Measurements from ENCODE around the gene C1RL. TPM values are rescaled to one million over a fixed set of nuclear protein-coding genes. Genes with fewer than 3 reads are reported as not detected.

The C1RL gene, protein sequence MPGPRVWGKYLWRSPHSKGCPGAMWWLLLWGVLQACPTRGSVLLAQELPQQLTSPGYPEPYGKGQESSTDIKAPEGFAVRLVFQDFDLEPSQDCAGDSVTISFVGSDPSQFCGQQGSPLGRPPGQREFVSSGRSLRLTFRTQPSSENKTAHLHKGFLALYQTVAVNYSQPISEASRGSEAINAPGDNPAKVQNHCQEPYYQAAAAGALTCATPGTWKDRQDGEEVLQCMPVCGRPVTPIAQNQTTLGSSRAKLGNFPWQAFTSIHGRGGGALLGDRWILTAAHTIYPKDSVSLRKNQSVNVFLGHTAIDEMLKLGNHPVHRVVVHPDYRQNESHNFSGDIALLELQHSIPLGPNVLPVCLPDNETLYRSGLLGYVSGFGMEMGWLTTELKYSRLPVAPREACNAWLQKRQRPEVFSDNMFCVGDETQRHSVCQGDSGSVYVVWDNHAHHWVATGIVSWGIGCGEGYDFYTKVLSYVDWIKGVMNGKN
- 100 to 1,000 TPM in 2 of 4 donors, 10 to 100 TPM in 2; 85.9 to 126 (median 107) TPM for total RNA-seq

DNA sequence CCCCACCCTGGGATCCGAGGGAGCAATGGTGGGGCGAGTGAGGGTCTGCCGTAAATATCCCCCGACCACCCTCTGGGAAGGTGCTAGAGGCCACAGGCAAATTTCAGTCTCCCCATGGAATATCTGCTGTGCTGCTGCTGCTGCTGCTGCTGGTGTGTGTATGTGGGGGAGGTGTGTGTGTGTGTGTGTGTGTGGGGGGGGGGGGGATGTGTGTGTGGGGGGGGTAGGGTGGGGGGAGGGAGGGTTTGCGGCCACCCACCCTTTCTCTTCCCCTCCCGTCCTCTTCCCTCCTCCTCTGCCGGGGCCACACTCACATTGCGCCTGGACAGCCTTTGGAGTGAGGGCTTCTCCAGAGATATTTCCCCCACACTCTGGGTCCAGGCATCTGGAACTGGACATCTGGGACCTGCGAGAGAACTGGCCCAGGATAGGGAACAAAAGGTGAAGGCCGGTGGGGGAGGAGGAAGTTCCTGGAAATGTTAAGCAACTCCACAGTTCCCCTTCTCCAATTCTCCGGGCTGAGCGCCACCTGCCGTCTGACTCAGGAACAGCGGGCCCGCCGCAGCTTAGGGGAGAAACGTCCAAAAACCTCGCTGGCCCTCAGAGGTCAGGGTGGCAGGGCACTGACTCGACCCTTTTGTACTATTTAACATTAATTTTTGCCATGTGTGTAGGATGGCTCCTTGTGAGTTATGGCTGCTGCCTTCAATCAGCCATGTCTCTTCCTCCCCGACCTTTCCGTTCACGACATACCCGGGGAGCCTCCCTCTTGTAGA is at the start of gene C1RL:
Gene C1RL (minus strand): TSS at position 419 of the 776 bp plus-strand sequence. CDS start 34 bp downstream, at position 385.
- TF ChIP-seq, protein P1, sequence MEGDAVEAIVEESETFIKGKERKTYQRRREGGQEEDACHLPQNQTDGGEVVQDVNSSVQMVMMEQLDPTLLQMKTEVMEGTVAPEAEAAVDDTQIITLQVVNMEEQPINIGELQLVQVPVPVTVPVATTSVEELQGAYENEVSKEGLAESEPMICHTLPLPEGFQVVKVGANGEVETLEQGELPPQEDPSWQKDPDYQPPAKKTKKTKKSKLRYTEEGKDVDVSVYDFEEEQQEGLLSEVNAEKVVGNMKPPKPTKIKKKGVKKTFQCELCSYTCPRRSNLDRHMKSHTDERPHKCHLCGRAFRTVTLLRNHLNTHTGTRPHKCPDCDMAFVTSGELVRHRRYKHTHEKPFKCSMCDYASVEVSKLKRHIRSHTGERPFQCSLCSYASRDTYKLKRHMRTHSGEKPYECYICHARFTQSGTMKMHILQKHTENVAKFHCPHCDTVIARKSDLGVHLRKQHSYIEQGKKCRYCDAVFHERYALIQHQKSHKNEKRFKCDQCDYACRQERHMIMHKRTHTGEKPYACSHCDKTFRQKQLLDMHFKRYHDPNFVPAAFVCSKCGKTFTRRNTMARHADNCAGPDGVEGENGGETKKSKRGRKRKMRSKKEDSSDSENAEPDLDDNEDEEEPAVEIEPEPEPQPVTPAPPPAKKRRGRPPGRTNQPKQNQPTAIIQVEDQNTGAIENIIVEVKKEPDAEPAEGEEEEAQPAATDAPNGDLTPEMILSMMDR (IDR thresholded peaks at IDR 0.05) = peak in 2 of 3 donors; percentile 83 to 96
- DNase-seq (ENCODE audit: low spot score) (peak; percentile 100), ATAC-seq (ENCODE audit: low FRiP score) (peak; percentile 72)

DNA sequence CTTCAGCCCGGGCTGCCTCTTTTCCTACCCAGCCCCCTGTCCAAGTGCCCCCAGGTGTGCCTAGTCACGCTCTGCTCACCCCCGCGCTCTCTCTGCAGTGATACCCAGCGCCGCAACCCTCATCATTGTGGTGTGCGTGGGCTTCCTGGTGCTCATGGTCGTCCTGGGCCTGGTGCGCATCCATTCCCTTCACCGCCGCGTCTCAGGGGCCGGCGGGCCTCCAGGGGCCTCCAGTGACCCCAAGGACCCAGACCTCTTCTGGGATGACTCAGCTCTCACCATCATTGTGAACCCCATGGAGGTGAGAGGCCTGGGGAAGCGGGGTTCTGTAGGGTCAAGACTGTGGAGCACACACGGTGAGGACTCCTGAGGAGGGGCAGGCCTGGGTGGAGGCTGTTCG is 48.4 kb upstream of the C1RL start:
- TF ChIP-seq, protein P1 (IDR thresholded peaks at IDR 0.05) = no peak
- DNase-seq (ENCODE audit: low spot score) (no peak), ATAC-seq (ENCODE audit: low FRiP score) (no peak)

DNA sequence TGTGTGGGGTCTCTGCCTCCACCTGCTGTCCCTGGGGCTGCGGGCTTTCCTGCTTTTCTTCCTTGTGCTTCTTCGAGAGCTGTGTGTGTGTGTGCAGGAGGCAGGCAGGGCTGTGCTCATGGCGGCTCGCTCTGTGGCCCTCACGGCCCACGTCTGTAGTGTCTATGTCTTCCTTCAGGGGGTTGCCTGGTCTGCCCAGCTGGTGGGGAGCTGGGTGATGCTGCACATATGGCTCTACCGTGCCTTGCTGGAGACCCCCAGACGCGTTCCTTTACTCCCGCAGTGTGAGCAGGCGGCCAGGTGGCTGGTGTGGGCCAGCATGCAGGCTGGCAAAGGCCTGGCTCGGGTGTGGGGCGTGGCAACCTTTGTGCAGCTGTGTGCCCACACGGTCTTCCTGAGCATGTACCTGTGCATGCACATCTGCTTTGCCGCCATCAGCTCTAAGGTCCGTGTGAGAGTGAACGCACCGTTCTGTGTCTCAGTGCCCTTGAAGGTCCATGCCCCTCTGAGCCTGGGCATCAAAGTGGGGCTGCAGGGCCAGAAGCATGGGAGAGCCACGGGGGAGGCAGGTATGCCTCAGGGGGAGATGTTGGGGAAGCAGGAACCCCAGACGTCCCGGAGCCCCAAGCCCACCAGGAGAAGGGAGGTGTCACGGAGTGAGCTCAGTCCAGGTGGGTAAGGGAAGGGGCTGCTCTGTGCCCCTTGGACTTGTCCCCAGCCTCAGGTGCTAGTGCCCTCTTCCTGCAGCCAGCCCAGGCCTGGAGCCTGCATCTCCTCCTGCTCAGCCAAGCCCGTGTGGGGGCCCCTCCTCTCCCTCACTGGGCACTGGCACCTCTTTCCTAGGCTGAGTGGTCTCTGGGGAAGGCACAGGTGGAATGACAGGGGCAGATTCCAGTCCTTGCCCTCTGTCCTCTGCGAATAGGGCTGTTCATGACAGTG is 47.5 kb upstream of the C1RL start:
- DNase-seq (ENCODE audit: low spot score) (no peak), ATAC-seq (ENCODE audit: low FRiP score) (no peak)
- TF ChIP-seq, protein P1 (IDR thresholded peaks at IDR 0.05) = no peak

DNA sequence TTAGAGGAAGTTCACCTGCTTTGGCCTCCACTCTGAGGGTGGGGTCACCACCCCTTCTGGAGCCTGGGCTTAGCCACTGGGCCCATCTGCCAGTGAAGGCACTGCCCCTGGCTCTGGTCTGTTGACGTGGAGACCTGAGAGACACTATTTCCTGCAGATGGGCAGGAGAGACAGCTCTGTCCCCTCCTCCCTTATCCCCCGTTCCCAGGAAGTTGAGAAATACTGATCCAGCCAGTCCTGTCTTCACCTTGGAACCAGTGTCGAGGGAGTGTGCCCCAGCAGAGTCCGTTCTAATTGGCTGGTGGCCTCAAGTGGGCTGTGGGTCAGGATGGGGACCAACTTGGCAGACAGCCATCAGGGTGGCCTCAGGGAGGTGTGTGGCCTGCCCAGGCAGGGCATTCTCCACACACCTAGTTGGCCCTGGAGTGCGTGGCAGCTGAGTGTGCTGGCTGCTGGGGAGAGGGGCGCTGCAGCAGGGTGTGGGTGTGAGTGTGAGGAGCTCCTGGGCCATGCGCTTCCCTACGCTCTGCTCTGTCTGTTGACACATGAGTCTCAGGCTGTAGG is 46.5 kb upstream of the C1RL start:
- ATAC-seq (ENCODE audit: low FRiP score) (no peak), DNase-seq (ENCODE audit: low spot score) (no peak)
- TF ChIP-seq, protein P1 (IDR thresholded peaks at IDR 0.05) = no peak

DNA sequence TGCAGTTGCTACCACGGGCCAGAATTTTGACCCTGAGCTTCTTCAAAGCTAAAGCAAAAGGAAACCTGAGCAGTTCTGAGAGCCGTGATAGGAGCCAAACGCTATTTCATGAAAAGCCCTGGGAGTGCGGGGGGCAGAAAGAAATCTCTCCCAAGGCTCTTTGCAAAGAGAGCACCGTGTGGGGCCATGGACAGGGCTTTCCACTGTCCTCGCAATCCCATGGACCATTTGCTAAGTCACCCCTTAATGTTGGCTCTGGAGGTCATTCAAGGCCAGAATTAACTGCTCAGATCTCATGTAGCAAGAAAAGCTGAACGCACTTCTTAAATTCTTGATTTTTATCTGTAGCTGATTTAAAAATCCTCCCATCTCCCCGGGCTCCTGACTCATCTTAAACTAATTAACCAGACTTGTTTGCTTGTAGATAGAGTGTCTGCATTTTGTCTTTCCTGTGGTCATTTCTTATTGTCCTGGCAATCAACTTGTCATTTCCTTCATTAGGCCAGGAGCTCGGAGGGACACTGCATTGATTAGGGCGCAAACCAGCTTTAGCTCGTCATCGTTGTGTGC is 46.0 kb upstream of the C1RL start:
- ATAC-seq (ENCODE audit: low FRiP score) (no peak), DNase-seq (ENCODE audit: low spot score) (no peak)
- TF ChIP-seq, protein P1 (IDR thresholded peaks at IDR 0.05) = no peak

DNA sequence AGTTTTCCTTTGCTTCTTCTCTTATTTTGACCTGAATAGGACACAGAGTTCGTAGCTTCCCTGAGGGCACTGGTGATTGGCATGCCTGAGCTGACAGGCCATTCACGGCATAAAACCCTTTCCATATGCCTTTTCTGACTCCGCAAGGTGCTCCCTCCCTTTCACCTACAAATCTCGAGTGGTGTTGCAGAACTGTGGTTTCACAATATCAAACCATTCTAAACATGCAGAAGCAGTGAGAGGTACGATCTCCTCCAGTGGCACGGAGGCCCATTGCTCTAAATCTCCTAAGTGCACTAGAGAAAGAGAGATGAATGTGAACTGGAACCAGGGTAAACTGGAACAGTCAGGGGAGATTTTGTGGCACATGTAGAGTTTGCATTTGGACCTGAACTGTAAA is 45.0 kb upstream of the C1RL start:
- ATAC-seq (ENCODE audit: low FRiP score) (no peak), DNase-seq (ENCODE audit: low spot score) (no peak)
- TF ChIP-seq, protein P1 (IDR thresholded peaks at IDR 0.05) = no peak
